HEK293 (cell line): Measurements from ENCODE around the gene ZNF653.

Source experiments
- CTCF ChIA-PET: fragments of 350-600 bp; formaldehyde crosslinking; extraction: SDS; loops from one replicate; lab custom pipeline; 2021; ENCODE audit warnings: antibody characterized with exemption; lab: Yijun Ruan, JAX
- POLR2A ChIA-PET: fragments of 300-600 bp; formaldehyde crosslinking; extraction: SDS; loops from one replicate; lab custom pipeline; 2020; ENCODE audit warnings: antibody characterized with exemption, inconsistent platforms; lab: Yijun Ruan, JAX
- H3K27ac ChIP-seq: fragments of 200-500 bp; sonication (Bioruptor generic); 2 replicates; pipeline ENCODE4 v1.5.1; 2014; ENCODE audit warnings: low read depth, low read length, control low read depth, inconsistent platforms; ENCODE audit errors: extremely low read depth
- H3K36me3 ChIP-seq, 2 experiments: fragments of 200-500 bp in 1 of 2; sonication (Bioruptor generic) in 1 of 2; 1 replicate in 1 of 2; 2 replicates in 1 of 2; pipeline ENCODE4 v1.5.1; 2014 to 2017; ENCODE audit warnings: inconsistent platforms in 2 of 2, low read length in 2 of 2; ENCODE audit not compliant: control insufficient read depth in 2 of 2, insufficient read depth in 1 of 2
- H3K4me1 ChIP-seq: fragments of 200-500 bp; sonication (Bioruptor generic); 2 replicates; pipeline ENCODE4 v1.5.1; 2014; ENCODE audit warnings: mild to moderate bottlenecking, low read length, inconsistent platforms; ENCODE audit not compliant: control insufficient read depth, insufficient read depth
- H3K4me3 ChIP-seq: 2 replicates; pipeline ENCODE4 v1.5.1; 2011; ENCODE audit warnings: low read depth, mild to moderate bottlenecking, control low read depth, low read length, moderate library complexity
- H3K9me3 ChIP-seq: fragments of 200-500 bp; sonication (Bioruptor generic); 2 replicates; pipeline ENCODE4 v1.5.1; 2014; ENCODE audit warnings: low read depth, low read length, inconsistent platforms; ENCODE audit not compliant: control insufficient read depth, insufficient read depth
- FEZF1 ChIP-seq: fragments of 450-650 bp; formaldehyde crosslinking; IDR thresholded peaks from 2 replicates; pipeline ENCODE4 v1.5.1; 2016; ENCODE audit warnings: missing biosample characterization, missing genetic modification characterization
- KLF7 ChIP-seq: fragments of 450-650 bp; formaldehyde crosslinking; IDR thresholded peaks from 2 replicates; pipeline ENCODE4 v1.5.1; 2016; ENCODE audit warnings: missing biosample characterization, missing genetic modification characterization, borderline replicate concordance
- ZBTB21 ChIP-seq: fragments of 450-650 bp; formaldehyde crosslinking; IDR thresholded peaks from 2 replicates; pipeline ENCODE4 v1.5.1; 2017; ENCODE audit warnings: missing biosample characterization, missing genetic modification characterization
- ZNF10 ChIP-seq: fragments of 450-650 bp; formaldehyde crosslinking; IDR thresholded peaks from 2 replicates; pipeline ENCODE4 v1.5.1; 2017; ENCODE audit warnings: missing biosample characterization, missing genetic modification characterization
- ZNF121 ChIP-seq: fragments of 450-650 bp; formaldehyde crosslinking; IDR thresholded peaks from 2 replicates; pipeline ENCODE4 v1.5.1; 2016; ENCODE audit warnings: missing biosample characterization, missing genetic modification characterization
- ZNF133 ChIP-seq: fragments of 450-650 bp; formaldehyde crosslinking; IDR thresholded peaks from 2 replicates; pipeline ENCODE4 v1.5.1; 2016; ENCODE audit warnings: missing biosample characterization, missing genetic modification characterization
- ZNF184 ChIP-seq: fragments of 450-650 bp; IDR thresholded peaks from 2 replicates; pipeline ENCODE4 v1.5.1; 2018; ENCODE audit warnings: missing biosample characterization, mild to moderate bottlenecking, missing genetic modification characterization
- ZNF2 ChIP-seq: fragments of 450-650 bp; formaldehyde crosslinking; IDR thresholded peaks from 2 replicates; pipeline ENCODE4 v1.5.1; 2016; ENCODE audit warnings: missing biosample characterization, missing genetic modification characterization
- ZNF302 ChIP-seq: fragments of 450-650 bp; formaldehyde crosslinking; IDR thresholded peaks from 2 replicates; pipeline ENCODE4 v1.5.1; 2016; ENCODE audit warnings: missing biosample characterization, missing genetic modification characterization, low read depth
- ZNF335 ChIP-seq: fragments of 450-650 bp; formaldehyde crosslinking; conservative IDR thresholded peaks from 2 replicates; pipeline ENCODE4 v1.5.1; 2016; ENCODE audit warnings: missing biosample characterization, missing genetic modification characterization
- ZNF350 ChIP-seq: fragments of 450-650 bp; formaldehyde crosslinking; IDR thresholded peaks from 2 replicates; pipeline ENCODE4 v1.5.0; 2017; ENCODE audit warnings: missing biosample characterization, mild to moderate bottlenecking, missing genetic modification characterization
- ZNF416 ChIP-seq: fragments of 450-650 bp; formaldehyde crosslinking; IDR thresholded peaks from 2 replicates; pipeline ENCODE4 v1.5.1; 2016; ENCODE audit warnings: missing biosample characterization, missing genetic modification characterization
- ZNF555 ChIP-seq: fragments of 450-650 bp; formaldehyde crosslinking; conservative IDR thresholded peaks from 2 replicates; pipeline ENCODE4 v1.5.1; 2017; ENCODE audit warnings: missing biosample characterization, mild to moderate bottlenecking, missing genetic modification characterization, inconsistent platforms
- ZNF558 ChIP-seq: fragments of 450-650 bp; formaldehyde crosslinking; IDR thresholded peaks from 2 replicates; pipeline ENCODE4 v1.5.1; 2016; ENCODE audit warnings: missing biosample characterization, missing genetic modification characterization
- ZNF596 ChIP-seq: fragments of 450-650 bp; IDR thresholded peaks from 2 replicates; pipeline ENCODE4 v1.5.0; 2018; ENCODE audit warnings: missing biosample characterization, mild to moderate bottlenecking, missing genetic modification characterization, moderate library complexity
- ZNF623 ChIP-seq: fragments of 450-650 bp; formaldehyde crosslinking; IDR thresholded peaks from 2 replicates; pipeline ENCODE4 v1.5.1; 2016; ENCODE audit warnings: missing biosample characterization, missing genetic modification characterization
- ZNF624 ChIP-seq: fragments of 450-650 bp; formaldehyde crosslinking; IDR thresholded peaks from 2 replicates; pipeline ENCODE4 v1.5.1; 2017; ENCODE audit warnings: missing biosample characterization, missing genetic modification characterization
- ZNF629 ChIP-seq: fragments of 450-650 bp; formaldehyde crosslinking; IDR thresholded peaks from 2 replicates; pipeline ENCODE4 v1.5.1; 2017; ENCODE audit warnings: missing biosample characterization, missing genetic modification characterization
- ZXDB ChIP-seq: fragments of 450-650 bp; formaldehyde crosslinking; IDR thresholded peaks from 2 replicates; pipeline ENCODE4 v1.5.1; 2016; ENCODE audit warnings: missing biosample characterization, missing genetic modification characterization
- TF ChIP-seq, protein P1 (sequence below): fragments of 450-650 bp; formaldehyde crosslinking; IDR thresholded peaks from 2 replicates; pipeline ENCODE4 v1.5.1; 2016; ENCODE audit warnings: missing biosample characterization, missing genetic modification characterization
- TF ChIP-seq, protein P2 (sequence below): fragments of 450-650 bp; IDR thresholded peaks from 2 replicates; pipeline ENCODE4 v1.5.1; 2018; ENCODE audit warnings: missing biosample characterization, mild to moderate bottlenecking, missing genetic modification characterization
- TF ChIP-seq, protein P3 (sequence below): fragments of 450-650 bp; formaldehyde crosslinking; IDR thresholded peaks from 2 replicates; pipeline ENCODE4 v1.5.1; 2016; ENCODE audit warnings: missing biosample characterization, missing genetic modification characterization
- TF ChIP-seq, protein P4 (sequence below): fragments of 450-650 bp; formaldehyde crosslinking; IDR thresholded peaks from 2 replicates; pipeline ENCODE4 v1.5.1; 2016; ENCODE audit warnings: missing biosample characterization, missing genetic modification characterization

Gene ZNF653

DNA sequence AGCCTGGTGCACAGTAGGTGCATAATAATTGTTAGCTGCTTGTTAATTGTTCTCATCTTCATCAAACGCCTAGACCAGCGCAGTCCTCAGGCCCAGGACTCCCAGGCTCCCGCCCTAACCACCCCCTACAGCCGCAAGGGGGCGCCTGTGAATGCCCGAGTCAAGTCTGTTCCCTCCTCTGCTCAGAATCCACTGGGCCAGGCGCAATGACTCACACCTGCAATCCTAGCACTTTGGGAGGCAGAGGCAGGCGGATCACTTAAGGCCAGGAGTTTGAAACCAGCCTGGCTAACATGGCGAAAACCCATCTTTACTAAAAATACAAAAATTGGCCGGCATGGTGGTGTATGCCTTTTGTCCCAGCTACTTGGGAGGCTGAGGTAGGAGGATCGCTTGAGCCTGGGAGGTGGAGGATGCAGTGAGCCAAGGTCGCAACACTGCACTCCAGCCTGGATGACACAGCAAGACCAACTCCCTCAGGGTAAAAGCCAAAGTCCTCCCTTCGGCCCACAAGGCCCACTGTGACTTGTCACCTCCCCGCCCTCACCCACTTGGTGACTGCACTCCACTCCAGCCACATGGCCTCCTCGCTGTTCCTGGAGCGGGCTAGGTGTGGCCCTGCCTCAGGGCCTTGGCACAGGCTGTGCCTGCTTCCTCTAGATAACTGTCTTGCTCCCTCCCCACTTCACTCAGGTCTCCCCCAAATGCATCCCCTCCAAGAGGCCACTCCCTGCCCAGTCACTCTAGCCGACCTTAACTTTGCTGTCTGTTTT lies 9.1 kb downstream of the ZNF653 start (continued):
- TF ChIP-seq ZNF623 (tag by site-specific recombination) = peak; percentile 95
- TF ChIP-seq ZNF350 (tag by site-specific recombination) = no peak
- TF ChIP-seq, protein P1, sequence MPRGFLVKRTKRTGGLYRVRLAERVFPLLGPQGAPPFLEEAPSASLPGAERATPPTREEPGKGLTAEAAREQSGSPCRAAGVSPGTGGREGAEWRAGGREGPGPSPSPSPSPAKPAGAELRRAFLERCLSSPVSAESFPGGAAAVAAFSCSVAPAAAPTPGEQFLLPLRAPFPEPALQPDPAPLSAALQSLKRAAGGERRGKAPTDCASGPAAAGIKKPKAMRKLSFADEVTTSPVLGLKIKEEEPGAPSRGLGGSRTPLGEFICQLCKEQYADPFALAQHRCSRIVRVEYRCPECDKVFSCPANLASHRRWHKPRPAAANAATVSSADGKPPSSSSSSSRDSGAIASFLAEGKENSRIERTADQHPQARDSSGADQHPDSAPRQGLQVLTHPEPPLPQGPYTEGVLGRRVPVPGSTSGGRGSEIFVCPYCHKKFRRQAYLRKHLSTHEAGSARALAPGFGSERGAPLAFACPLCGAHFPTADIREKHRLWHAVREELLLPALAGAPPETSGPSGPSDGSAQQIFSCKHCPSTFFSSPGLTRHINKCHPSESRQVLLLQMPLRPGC (tag by site-specific recombination) = no peak
- TF ChIP-seq ZBTB21 (tag by site-specific recombination) = no peak
- TF ChIP-seq ZNF555 (tag by site-specific recombination) = no peak
- no peak for TF ChIP-seq ZNF624 (tag by site-specific recombination)
- peak; percentile 71 for TF ChIP-seq ZNF2 (tag by site-specific recombination)

DNA sequence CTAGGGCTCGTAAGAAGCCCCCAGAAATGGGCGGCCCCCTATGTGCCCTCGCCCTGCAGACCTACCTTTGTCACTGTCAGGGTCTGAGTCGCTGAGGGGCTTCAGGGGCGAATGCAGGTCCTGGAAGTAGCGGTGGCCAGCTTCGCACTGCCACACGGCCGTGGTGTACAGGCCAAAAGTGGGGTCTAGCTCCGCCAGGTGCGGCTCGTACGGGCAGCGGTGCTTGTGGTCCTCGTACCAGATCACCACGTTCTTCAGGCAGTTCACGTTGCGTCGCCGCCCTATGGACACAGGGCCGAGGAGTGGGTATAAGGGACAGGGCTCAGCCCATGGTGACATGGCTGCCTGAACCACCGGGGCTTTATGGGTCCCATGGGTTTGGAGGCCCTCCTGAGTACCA lies 9.8 kb downstream of the ZNF653 start:
- ChIA-PET POLR2A (no interaction called here), CTCF (interaction anchor here (0.6 to 2.1 kb wide), 10 partner anchors 9 to 192 kb away, joined by 3 to 12 read pairs (median 4); no protein-coding TSS in a partner anchor)
- Histone ChIP-seq H3K4me3 (no peak overlapping the region), H3K9me3 (no peaks in the 10 kb centered on the region), H3K27ac (no peak overlapping the region), H3K4me1 (no peaks in the 10 kb centered on the region), H3K36me3 (peaks cover 5 to 26% of the 10 kb centered on the region in 2 experiments; a peak in 2 of 3 replicates)
- no peak for TF ChIP-seq FEZF1 (tag by site-specific recombination)
- no peak for TF ChIP-seq ZNF629 (tag by site-specific recombination)
- TF ChIP-seq ZNF121 (tag by site-specific recombination) = no peak
- TF ChIP-seq ZNF184 (tag by site-specific recombination) = no peak
- TF ChIP-seq ZNF416 (tag by site-specific recombination) = no peak
- TF ChIP-seq ZNF335 = no peak
- TF ChIP-seq, protein P2, sequence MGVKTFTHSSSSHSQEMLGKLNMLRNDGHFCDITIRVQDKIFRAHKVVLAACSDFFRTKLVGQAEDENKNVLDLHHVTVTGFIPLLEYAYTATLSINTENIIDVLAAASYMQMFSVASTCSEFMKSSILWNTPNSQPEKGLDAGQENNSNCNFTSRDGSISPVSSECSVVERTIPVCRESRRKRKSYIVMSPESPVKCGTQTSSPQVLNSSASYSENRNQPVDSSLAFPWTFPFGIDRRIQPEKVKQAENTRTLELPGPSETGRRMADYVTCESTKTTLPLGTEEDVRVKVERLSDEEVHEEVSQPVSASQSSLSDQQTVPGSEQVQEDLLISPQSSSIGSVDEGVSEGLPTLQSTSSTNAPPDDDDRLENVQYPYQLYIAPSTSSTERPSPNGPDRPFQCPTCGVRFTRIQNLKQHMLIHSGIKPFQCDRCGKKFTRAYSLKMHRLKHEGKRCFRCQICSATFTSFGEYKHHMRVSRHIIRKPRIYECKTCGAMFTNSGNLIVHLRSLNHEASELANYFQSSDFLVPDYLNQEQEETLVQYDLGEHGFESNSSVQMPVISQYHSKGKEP (tag by site-specific recombination) = no peak
- TF ChIP-seq ZNF596 (tag by site-specific recombination) = no peak
- TF ChIP-seq ZNF133 = no peak
- no peak for TF ChIP-seq ZNF302 (tag by site-specific recombination)
- TF ChIP-seq, protein P3, sequence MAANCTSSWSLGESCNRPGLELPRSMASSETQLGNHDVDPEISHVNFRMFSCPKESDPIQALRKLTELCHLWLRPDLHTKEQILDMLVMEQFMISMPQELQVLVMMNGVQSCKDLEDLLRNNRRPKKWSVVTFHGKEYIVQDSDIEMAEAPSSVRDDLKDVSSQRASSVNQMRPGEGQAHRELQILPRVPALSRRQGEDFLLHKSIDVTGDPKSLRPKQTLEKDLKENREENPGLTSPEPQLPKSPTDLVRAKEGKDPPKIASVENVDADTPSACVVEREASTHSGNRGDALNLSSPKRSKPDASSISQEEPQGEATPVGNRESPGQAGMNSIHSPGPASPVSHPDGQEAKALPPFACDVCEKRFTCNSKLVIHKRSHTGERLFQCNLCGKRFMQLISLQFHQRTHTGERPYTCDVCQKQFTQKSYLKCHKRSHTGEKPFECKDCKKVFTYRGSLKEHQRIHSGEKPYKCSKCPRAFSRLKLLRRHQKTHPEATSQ = no peak
- TF ChIP-seq ZNF10 (tag by site-specific recombination) = no peak
- no peak for TF ChIP-seq ZNF558
- no peak for TF ChIP-seq KLF7 (tag by site-specific recombination)
- TF ChIP-seq, protein P4, sequence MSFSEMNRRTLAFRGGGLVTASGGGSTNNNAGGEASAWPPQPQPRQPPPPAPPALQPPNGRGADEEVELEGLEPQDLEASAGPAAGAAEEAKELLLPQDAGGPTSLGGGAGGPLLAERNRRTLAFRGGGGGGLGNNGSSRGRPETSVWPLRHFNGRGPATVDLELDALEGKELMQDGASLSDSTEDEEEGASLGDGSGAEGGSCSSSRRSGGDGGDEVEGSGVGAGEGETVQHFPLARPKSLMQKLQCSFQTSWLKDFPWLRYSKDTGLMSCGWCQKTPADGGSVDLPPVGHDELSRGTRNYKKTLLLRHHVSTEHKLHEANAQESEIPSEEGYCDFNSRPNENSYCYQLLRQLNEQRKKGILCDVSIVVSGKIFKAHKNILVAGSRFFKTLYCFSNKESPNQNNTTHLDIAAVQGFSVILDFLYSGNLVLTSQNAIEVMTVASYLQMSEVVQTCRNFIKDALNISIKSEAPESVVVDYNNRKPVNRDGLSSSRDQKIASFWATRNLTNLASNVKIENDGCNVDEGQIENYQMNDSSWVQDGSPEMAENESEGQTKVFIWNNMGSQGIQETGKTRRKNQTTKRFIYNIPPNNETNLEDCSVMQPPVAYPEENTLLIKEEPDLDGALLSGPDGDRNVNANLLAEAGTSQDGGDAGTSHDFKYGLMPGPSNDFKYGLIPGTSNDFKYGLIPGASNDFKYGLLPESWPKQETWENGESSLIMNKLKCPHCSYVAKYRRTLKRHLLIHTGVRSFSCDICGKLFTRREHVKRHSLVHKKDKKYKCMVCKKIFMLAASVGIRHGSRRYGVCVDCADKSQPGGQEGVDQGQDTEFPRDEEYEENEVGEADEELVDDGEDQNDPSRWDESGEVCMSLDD (tag by site-specific recombination) = no peak
- TF ChIP-seq ZNF555 (tag by site-specific recombination) = no peak
- no peak for TF ChIP-seq ZXDB (tag by site-specific recombination)
